GM21825 (cell line): ENCODE results near the gene PHF5A.
"Not testable (repeated sequence)": the region's sequence is repeated elsewhere in the genome, so short reads cannot be mapped to it uniquely, and the experiment has no call there.

Source experiments
- ATAC-seq: cut with Tn5 transposase; IDR thresholded peaks from one replicate; pipeline ENCODE4 v1.9.1; 2021; ENCODE audit warnings: mild to moderate bottlenecking, moderate library complexity; ENCODE audit not compliant: unreplicated experiment

PHF5A gene

DNA sequence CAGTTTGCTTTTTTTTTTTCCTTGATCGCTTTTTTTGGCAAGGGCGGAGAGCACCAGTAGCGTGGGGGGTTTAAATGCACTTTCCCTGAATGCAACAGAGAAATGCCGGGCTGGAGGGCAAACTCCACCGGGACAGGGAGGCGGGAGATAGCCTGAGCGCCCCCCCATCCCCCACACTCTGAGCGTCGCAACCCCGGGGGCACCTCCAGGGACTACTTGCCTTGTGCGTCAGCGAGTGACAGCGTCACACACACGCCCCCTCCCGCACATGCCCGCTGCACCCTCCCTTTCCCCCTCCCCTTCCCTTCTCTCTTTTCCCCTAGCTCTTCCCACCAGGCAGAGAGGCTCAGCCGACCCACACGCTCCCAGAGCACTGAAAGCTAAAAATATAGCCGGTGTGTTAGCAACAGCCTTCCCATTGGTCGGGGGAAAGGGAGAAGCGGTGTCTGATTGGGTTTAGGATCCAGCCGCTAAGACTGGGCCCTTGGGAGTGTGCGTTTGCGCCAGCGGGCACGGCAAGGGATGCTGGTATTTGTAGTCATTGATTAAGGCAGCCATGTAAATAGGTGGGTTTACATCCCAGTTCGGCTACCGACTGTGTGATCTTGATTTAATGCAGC is 20.2 kb downstream of the PHF5A start:
- peak; percentile 42 for ATAC-seq

DNA sequence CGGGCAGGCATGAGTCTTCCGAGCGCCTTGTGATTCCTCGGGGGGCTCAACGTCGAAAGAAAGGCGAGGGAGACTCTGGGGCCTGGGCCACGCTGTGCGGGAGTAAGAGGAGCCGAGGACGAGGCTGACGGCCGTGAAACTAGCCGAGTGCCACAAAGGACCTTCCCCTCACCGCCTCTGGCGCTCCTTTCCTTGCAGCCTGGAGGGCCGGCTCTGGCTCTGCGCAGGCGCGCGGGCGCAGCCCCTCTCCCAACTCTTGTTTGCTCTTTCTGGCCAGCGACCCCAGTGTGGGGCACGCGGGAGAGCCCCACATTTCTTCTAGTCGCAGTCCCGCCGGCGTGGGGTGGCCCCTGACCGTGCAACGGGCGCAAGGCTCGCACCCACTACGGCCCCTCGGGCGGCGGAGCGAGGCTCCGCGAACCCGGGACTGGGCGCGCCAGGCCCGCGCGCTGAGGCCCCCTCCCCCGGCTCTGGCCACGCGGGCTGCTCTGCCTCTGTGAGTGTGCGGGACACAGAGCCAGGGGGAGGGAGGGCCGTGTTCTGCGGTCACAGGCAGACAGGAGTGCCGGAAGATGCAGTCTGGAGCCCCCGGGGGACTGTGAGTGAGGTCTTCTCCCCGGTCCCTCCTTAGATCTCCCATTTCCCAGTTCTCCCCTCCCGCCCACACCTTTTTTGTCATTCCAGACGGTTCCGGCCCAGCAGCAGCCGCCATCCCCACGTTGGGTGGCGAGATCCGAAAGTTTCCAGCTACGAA is 20.9 kb downstream of the PHF5A start:
- ATAC-seq = no peak

DNA sequence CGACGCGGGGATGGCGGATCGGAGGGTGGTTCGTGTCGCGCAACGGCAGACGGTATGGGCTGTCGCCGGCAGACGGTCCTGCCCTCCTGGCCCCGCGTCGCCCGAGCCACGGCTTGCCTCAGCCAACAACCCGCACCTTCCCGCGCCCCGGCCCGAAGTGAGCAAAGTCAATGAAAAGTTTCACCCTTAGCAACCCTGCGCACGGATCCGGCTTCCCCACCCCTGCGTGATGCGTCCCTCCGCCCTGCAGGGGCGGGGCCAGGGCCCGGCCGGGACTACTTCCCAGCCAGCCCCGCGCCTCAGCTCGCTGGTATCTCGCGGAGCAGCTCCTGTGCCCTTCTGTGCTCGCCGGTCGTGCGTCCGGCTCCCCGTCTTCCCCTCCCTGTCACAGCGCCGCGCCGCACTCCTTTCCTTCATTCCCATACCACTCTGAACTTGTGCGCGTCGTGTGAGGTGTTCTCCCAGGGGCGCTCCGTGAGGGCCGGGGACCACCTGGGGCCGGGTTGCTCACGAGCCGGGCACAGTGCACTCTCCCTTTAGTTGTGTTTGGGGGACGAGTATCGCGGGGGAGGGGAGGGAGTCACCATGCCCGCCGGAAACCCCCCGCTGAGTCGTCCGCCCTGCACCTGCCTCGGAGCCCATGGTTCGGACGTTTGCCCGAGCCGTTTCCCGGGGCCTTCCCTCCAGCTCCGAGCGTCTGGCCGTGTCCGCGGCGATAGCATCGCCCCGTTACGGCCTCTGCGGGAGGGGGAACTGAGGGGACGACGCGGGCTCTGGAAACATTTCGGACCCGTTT is 21.7 kb downstream of the PHF5A start, which contains the start of gene TOB2:
Gene TOB2, minus strand, starts transcription at position 163 of the 796 bp plus-strand sequence. CDS start 9,456 bp downstream, outside the sequence.
- peak; percentile 41 for ATAC-seq

DNA sequence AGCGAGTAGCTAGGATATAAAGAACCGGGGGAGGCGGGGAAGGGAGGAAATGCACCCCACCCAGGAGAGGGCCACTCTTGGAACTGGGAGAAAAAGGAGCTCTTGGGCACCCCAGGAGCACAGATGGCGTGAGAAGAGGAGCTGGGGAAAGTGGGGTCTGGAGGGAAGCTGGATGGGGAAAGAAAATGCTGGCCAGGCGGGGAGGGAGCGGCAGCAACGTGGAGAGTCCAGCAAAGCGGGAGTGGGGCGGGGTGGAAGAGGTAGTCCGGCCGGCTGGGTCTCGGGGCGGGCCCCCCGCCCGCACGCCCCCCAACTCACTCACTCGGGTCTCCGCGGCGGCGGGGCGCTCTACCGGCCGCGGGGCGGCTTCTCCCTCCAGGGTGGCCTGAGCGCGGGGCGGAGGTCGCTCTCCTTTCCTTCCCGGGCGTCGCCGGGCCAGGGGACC is 22.4 kb downstream of the PHF5A start:
- no peak for ATAC-seq

DNA sequence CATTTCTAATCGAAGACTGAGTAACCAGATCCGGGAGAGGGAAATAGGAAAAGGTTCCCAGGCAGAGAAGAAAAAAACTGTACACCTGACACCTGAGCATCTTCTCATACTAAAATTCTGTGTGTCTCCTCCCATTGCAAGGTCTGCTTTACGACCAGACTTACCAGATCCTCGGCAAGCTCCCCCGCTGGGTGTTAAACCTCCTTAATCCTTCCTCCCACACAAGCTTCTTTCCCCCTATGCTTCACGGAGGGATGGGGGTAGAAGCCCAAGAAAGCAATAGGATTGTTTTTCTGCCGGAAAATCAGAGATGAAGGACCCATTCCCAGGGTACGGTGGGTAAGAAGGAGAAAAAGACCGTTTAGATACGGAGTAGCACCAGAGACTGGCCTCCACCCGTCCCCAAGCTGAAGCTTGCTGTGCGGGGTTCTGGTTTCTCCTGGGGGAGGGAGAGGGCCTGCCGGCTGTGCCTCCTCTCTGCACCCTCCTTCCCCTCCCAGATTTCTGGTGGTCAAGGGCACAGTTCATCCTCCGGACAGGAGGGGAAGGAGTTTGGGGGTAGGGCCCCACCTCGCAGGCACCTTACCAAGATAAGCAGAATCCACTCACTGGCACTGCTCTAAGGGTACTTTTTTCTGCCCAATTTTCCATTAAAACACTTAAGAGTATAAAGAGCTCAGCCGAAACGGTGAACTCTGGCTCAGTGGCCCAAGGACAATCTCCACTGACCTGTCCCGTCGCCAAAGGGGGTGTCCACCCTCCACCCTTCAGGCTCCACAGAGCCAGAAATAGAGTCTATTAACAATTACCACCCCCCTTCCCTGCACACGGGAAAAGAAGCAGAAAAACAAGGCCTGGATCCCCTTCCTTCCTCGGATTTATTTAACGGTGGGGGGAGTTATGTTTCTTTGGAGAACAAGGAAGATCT is 23.1 kb downstream of the PHF5A start:
- no peak for ATAC-seq

DNA sequence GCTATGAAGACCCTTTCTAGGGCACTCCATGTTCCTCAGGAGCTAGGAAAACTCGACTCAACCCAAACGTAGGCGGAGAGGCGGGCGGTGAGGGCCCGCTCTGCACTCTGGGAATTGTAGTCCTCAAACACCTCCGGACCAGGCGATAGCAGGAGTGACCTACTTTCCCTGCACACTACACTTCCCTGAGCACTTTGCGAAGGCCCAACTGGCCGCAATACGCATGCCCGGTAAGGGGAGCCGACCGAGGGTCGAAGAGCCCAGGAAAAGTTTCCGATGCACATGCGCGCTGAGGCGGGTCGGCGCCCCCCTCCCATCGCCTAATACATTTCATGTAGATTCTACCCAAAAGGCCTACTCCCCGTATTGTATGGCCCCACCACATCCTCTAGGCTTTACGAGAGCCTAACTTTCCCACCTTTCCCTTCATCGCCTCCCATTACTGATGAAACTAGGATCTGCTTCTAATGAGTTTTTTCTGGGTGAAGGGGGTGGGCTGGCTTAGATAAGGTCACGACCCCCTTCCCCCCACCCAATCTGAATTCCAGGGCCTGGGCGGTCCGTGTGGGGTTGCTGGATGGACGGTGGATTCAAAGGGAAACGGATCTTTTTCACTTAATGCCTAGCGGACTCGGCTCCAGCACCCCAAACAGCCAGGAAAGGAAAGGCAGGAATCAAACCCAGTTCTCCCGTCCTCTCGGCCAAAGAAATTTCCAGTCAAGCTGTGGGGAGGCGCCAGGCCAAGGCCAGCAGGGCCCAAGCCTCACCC is 23.9 kb downstream of the PHF5A start:
- peak; percentile 38 for ATAC-seq

DNA sequence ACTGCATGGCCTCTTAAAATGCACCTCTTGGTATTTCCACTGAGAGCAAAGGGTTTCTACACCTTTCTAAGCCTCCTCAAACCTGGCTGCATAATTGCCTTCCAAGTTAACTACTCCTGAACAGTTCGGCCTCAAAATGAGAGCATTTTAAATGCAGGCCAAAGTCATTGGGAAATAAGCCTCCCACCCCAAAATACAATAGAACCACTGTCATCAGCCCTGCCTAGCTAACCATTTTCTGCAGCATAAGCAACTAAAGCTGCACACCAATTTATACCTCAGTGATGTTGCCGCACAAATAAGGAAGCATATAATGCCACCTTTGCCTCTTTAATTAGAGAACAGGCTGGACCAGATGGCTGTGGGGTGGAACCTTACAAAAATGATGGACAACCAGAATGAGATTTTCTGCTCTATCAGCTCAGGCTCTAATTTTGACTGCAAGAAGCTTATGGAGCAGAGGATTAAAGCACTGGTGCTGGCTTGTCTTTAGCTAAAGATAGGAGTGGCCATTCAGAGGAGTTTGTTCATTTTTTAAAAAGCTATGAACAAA is 26.2 kb downstream of the PHF5A start:
- no peak for ATAC-seq

DNA sequence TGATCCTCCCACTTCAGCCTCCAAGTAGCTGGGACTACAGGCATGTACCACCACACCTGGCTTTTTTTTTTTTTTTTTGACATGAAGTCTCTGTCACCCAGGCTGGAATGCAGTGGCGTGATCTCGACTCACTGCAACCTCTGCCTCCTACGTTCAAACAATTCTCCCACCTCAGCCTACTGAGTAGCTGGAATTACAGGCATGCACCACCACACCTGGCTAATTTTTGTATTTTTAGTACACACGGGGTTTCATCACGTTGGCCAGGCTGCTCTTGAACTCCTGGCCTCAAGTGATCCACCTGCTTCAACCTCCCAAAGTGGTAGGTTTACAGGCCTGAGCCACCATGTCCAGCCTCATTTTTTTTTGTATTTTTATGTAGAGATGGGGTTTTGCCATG is 28.0 kb downstream of the PHF5A start:
- not testable (repeated sequence) for ATAC-seq

DNA sequence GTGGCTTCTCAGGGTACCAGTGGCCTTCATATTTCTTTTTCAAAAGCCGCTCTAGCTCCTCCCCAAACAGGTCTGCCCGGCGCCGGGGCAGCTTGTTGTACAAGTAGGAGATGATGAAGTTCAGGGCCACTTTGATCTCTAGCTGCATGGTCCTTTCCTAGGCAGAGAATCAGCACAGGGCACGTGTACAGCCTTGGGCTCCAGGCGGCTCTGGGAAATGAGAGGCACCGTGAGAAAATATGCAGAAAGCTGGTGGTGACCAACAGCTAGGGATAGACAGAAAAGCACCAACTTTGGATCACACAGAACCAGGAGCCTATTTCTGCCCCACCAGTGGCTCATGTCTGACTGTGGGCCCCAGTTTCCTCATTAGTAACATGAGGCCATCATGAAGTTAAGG is 31.3 kb downstream of the PHF5A start:
- ATAC-seq = no peak

DNA sequence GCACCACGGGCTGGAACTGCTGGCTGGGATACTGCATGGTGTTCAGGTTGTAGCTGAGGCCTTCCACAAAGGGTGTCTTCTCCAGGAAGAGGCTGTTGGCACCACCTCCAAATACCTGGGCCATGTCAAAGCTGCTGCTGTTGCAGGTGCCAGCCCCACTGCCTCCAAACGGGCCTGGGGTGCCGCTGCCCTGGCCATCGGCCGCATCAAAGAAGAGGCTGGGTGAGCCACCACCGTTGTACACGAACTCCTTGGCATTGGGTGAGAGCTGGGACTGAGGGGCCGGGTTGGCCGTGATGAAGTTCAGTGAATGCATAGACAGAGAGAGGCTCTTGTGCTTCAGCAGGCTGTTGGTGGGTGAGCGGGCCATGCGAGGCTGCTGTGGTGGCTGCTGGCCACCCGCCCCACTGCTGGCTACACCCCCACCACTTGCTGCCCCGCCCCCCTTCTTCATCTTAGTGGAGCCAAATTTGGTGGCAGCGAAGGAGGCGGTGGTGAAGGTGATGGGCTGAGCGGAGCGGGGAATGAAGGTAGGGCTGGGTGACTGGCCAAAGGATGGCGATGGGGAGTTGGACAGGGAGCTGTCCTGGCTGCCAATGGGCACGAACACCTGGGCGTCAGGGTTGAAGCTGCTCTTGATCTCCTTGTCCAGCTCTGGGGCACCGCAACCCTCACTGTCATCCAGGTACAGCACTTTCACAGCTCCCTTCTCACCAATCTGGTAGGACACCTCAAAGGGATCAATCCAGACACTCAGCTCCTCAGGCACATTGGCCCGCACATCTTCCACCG is 32.0 kb downstream of the PHF5A start:
- ATAC-seq = no peak

DNA sequence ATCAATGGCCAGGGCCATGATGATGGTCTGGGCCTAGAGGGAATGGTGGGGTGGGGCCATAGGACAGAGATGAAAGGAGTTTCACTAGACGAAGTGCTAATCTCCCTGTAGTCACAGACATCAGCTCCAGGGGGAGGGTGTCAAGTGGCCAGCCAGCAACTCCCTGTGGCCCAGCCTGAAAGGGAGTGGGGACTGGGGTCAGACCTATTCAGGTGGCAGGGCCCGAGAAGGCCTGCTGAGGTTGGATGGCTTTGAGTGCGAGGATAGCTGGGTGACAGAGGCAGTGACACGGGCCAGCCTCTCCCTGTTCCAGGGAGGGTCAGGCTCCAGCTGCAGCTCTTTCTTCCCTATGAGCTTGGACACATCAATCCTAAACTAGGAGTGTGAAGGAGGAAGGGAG is 32.9 kb downstream of the PHF5A start:
- ATAC-seq = no peak

DNA sequence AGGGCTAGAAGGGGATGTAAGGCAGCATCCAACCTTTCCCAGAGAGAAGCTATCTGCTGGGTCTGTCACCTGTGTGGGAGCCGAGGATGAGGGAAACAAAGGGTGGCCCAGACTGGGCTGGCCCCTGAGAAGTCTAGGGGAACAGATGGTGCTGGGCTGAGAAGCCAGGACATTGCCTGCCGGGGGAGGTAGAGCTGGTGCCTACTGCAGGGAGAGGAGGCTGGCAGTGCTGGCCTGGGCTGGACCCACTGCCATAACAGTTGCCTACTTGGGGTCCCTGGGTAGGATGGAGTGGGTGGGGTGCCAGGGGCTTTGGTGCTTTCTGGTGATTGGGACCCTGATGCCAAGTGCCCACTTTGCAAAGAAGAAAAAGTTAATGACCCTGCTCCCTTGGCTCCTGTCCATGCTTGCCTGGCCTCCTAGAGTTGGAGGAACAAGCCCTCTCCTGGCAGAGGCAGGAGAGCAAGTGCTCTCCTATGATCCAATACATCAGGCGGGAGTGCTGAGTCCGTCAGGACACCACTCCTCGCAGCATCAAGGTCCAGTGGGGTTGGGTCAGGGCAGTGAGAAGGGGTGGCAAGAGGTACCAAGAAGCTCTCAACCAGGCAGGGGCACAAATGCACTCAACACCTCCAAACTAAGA is 34.0 kb downstream of the PHF5A start:
- not testable (repeated sequence) for ATAC-seq

DNA sequence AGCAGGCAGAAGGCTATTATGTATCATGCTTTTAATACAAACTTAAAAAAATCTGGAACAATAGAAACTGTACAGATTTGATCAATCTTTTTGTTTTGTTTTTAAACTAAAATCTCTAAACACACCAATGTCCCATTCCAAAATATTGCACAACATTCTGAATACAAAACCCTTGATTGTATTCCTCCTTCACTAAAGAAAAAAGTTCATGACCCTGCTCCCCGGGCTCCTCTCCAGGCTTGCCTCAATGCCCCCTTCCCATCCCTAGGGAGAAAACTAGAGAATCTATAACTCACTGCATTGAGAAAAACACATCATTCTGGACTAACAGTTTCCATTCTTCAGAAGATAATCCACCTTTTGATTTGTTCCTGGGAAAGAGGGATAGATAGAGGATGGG is 35.0 kb downstream of the PHF5A start:
- not testable (repeated sequence) for ATAC-seq

DNA sequence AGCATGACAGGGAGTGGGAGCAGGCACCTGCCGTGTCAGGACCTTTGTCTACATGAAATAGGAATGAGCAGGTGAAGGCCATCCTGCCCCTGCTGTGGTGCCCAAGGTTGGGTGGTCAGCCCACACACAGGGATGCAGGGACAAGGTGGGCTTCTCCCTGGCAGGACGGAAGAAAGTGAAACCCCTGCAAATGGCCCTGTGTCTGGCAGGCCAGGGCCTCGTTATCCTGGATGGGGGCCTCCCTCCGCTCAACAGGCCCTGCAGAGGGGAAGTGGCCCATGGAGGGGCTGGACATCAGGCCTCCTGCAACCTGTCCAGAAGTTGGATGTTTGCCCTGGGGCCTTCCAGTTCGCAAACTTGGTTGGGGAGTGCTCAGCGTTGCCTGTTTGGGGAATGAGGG is 36.8 kb downstream of the PHF5A start:
- ATAC-seq = no peak

DNA sequence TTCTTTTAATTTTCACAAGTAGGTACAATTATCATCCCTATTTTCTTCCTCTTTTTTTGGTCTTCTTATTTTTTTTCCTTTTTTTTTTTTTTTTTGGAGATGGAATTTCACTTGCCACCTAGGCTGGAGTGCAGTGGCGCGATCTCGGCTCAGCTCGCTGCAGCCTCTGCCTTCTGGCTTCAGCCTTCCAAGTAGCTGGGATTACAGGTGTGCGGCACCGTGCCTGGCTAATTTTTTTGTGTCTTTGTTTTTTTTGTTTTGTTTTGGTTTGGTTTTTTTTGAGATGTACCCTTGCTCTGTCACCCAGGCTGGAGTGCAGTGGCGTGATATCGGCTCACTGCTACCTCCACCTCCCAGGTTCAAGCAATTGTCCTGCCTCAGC is 38.5 kb downstream of the PHF5A start:
- no peak for ATAC-seq

DNA sequence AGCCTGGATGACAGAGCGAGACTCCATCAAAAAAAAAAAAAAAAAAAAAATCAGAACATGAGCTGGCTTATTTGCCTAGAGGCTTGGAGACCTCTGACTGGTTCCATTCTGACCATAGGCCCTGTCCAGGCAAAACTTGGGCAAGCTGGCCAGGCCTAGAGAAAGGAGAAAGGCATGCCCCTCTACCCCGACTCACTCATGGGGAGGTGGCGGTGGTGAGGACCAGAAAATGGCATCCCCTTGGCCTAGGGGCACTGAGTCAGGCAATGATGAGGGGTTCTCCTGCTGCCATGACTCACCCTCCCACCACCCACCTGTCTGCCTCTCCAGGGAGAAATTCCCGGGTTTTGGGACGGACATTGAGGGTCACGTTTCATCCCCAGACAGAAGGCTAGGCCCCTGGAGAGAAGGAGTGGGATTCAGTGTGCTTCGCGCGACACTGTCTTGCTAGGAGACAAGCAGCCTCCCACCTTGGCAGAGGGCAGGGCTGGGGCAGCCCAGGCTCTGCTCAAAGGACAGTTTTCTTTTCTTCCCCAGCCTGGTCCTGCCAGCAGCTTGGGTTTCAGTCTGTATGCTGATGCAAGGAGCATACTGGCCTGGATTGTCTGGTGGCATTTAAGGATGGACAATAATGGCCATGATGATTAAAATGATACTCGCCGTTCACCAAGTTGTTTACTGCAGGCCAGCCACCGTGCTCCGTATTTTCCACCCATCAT is 39.1 kb downstream of the PHF5A start:
- no peak for ATAC-seq

DNA sequence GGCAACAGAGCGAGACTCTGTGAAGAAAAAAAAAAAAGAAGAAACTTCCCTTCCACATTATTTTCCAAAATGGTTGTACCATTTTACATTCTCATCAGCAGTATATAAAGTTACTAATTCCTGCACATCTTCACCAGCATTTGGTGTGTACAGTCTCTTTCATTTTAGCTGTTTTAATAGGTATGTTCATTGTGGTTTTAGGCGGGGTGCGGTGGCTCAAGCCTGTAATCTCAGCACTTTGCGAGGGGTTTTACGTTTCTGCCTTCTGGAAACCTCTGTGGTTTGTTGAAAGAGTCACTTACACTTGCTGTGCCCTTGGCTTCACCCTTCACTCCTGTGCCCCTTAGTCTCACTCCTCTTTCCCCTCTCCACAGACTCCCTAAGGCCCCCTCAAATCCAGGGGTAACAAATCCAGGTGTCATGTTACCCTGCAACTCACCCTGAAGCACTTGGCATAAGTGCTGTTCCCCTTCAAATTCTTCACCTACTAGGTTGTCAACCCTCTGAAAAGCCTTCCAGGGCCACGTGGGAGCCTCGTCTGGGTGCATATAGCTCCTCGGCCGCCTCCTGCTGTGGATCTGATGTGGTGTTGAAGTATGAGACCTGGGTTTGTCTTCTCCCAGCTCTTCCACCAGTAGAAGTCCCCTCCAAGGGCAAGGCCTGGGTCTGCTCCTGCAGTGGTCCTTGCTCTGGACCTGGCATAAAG is 42.7 kb downstream of the PHF5A start:
- ATAC-seq = no peak
